Gastrocnemius medialis (tissue), 4 donors: ENCODE data around the gene CCNI2.

Experiments used
- CTCF ChIP-seq, 5 experiments: fragments of 450-650 bp in 3 of 5; fragments of 200-600 bp in 2 of 5; sonication (generic) in 2 of 5; IDR thresholded peaks in 4 of 5; conservative IDR thresholded peaks in 1 of 5; 1 replicate in 4 of 5; 2 replicates in 1 of 5; pipeline ENCODE4 v1.5.1; 2016 to 2019; ENCODE audit warnings: antibody characterized with exemption in 5 of 5, mild to moderate bottlenecking in 3 of 5, moderate library complexity in 3 of 5
- POLR2A ChIP-seq, 2 donors: fragments of 450-650 bp; IDR thresholded peaks; one replicate each; pipeline ENCODE4 v1.6.1; 2017; ENCODE audit warnings: antibody characterized with exemption in 2 of 2, mild to moderate bottlenecking in 2 of 2, moderate library complexity in 2 of 2

GRCh38 chr5:132776938-132777208, 29.6 kb downstream of the CCNI2 start:
- TF ChIP-seq CTCF (IDR thresholded peaks at IDR 0.05 in 4 of 5, conservative IDR thresholded peaks at IDR 0.05 in 1 of 5) (no peak), POLR2A (IDR thresholded peaks at IDR 0.05) (peak in 1 of 2 donors; percentile 13)
